ENCODE measurements around the gene NEMP2.

The NEMP2 gene

DNA sequence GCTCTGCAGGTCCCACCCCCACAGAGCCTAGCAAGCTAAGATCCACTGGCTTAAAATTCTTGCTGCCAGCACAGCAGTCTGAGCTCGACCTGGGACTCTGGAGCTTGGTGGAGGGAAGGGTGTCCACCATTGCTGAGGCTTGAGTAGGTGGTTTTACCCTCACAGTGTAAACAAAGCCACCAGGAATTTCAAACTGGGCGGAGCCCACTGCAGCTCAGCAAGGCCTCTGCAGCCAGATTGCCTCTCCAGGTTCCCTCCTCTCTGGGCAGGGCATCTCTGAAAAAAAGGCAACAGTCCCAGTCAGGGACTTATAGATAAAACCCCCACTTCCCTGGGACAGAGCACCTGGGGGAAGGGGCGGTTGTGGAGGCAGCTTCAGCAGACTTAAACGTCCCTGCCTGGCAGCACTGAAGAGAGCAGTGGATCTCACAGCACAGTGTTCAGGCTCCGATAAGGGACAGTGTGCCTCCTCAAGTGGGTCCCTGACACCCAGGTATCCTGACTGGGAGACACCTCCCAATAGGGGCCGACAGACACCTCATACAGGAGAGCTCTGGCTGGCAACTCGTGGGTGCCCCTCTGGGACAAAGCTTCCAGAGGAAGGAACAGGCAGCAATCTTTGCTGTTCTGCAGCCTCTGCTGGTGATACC is 20.0 kb upstream of the NEMP2 start:
- no peak for DNase-seq (ENCODE audit: low spot score)

DNA sequence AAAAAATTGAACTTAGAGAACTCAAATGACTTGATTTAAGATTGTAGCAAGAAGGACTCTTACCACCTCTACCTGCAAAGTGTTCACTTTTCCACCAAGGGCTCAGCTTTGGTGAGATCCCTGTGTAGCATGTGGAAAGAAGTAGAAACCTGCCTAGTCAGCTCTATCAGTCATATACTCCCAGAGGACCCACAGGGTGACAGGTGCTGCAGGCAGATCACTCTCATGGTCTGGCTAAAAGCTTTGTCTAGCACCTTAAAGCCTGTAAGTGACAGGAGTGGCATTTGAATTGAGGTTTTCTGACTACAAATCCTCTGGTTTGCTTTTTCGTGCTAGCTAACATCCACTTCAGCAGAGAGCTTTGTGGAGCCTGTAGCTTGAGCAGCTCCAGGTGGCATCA is 18.7 kb upstream of the NEMP2 start:
- no peak for DNase-seq (ENCODE audit: low spot score)

DNA sequence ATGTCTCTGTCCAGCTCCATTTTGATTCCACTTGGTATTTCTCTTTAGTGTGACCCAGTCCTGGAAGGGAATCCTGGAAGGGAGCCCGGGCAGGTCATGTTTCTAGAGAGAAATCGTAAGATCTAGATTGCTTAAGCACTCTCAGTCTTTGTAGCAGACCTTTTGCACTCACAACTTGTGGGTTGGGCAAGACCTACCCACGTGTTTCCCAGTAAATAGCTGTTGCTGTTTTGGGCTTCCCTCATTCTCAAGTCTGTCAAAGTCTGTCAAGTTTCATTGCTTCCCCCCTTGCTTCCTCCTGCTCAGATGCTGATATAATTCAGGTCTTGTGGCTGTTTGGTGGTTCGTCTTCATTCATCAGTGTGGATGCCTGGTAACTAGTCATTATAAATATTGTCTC is 17.4 kb upstream of the NEMP2 start:
- DNase-seq (ENCODE audit: low spot score): no peak

DNA sequence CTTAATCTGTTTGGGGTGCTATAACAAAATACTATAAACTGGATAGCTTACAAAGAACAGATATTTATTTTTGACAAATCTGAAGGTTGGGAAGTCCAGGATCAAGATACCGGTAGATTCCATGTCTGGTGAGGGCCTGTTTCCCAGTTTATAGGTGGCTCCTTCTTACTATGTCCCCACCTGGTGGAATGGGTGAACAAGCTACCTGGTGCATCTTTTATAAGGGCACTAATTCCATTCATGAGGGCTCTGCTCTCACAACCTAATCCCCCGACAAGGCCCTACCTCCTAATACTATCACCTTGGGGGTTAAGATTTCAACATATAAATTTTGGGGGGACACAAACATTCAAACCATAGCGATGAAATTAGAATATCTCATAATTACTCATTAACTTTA is 15.6 kb upstream of the NEMP2 start:
- no peak for DNase-seq (ENCODE audit: low spot score)

DNA sequence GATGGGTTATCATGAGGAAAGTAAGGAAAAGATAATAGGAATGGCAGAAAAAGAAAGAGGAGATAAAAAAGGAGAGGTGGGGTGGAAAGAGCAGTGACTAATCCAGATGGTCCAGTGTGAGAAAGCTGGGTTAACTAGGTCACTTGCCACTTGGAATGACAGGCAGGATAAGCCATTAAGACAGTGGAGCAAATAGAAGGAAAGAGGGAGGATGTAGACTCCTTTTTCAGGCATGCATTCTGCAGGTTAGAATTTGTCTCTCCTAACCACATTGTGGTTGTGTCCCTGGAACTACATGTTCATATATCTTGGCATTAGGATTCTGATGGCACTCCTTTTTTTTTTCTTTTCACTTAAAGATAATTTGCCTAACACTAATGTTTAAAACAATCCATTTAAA is 13.4 kb upstream of the NEMP2 start:
- DNase-seq (ENCODE audit: low spot score): no peak

DNA sequence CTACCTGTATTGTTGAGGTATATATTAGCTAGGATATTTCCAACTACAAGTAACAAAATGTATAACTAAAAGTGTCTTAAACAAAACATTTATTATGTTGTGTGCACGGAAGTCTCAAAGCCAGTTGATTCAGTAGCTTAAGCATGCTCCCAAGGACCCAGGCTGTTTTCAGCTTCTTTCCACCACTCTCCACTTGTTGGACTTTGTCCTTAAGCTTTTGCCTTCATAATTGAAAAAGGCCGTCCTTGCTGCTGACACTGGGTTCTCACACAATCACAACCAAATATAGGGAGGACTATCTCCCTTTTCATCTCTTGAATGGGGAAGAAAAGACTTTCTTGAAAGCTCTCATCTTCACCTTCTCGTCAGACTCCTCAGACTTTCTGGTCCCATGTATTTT is 12.2 kb upstream of the NEMP2 start:
- no peak for DNase-seq (ENCODE audit: low spot score)

DNA sequence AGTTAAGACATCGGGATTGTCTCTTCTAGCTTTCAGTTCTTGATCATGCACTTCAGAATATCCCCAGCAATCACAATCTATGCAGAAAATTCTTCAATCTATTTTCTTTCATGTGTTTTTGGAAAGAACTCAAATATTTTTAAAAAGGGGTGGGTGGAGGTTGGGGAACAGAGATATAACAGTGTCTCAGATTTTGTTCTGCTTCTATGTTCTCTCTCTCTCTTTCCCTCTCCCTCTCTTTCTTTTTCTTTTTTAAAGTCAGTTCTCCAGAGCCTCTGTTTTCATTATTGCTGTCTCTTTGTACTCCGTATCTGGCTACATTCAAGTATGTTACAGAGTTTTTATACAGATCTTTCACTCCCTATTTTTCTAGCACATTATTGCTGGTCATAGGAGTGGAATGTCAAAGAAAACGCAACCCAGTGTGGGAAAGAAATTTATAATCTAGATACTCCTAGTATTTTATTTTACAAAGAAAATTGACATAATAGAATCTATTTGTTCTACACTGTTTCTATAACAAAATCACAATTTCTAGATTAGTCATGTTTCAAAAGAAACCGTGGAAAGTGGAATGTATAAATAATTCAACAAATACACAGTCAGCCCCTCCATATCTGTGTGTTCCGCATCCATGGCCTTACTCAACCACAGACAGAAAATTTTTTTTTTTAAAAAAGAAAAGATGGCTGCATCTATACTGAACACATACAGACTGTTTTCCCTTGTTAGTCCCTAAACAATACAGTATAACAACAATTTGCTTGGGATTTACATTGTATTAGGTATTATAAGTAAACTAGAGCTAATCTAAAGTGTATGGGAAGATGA is 11.2 kb upstream of the NEMP2 start:
- DNase-seq (ENCODE audit: low spot score): no peak

DNA sequence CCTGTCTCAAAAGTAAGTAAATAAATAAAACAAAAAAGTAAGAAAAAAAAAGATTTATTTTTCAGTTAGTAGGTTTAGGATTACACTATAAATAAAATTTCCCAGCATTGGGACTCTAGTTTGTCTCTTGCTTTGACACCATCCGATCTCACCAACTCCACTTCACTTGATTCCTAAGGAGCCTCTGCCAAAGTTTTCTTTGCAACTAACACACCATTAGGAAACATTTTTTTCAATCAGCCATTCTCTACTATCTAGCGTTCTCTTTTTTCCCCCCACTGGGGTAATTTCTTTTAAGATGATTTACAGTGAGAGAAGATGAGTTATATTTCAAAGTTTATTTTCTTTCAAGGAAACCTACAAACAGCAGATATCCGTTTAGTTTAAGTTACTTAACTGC is 10.6 kb upstream of the NEMP2 start:
- DNase-seq (ENCODE audit: low spot score): no peak

DNA sequence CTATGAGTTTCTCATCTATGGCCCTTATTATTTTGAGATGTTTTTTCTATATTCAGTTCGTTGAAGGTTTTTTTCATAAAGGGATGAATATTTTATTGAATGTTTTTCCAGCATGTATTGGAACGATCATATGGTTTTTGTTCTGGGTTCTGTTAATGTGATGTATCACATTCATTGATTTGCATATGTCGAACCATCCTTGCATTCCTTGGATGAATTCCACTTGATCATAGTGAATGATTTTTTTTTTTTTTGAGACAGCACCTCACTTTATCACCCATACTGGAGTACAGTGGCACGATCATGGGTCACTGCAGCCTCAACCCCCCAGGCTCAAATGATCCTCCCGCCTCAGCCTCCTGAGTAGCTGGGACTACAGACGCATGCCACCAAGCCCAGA is 5.5 kb upstream of the NEMP2 start:
- DNase-seq (ENCODE audit: low spot score): no peak

DNA sequence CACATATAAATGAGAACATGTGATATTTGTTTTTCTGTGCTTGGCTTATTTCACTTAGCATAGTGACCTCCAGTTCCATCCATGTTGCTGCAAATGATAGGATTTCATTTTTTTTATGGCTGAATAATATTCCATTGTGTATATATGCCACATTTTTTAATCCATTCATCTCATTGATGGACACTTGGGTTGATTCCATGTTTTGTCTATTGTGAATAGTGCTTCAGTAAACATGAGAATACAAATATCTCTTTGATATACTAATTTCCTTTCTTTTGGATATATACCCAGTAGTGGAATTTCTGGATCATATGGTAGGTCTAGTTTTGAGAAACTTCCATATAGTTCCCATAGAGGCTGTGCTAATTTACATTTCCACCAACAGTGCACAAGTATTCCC is 3.7 kb upstream of the NEMP2 start:
- DNase-seq (ENCODE audit: low spot score): no peak

DNA sequence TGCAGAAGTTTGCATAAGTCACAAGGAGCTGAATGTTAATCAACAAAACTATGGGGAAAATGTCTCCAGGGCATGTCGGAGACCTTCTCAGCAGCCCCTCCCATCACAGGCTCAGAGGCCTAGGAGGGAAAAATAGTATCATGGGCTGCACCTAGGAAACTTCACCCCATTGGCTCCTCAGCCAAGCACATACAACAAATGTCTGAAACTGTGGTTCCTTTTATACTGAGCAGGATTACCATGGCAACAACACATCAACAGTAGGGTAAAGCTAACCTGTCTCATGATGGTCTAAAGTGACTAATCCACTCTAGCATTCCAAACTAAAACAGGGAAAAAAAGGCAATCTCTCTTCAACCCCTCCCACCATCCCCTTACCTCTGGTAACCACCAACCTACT is 3.2 kb upstream of the NEMP2 start:
- DNase-seq (ENCODE audit: low spot score): no peak

DNA sequence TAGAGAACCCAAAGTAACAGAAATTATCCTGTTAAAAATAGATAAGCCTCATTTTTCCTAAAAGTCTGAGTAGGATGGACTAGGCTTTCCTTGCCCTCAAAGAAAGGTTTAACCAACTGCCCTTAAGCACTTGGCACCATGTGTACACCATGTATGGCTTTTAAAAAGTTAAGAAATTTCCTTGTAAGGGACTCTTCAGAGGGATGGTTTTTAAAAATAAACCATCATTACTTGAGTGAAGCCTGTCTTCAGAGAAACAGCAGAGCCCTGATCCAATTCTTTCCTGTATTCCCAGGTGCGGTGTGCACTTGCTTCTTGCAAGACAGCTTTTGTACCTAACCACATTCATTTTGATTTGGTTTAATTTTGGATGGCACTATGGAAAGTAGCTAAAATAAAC is 1.1 kb upstream of the NEMP2 start:
- DNase-seq (ENCODE audit: low spot score): no peak

DNA sequence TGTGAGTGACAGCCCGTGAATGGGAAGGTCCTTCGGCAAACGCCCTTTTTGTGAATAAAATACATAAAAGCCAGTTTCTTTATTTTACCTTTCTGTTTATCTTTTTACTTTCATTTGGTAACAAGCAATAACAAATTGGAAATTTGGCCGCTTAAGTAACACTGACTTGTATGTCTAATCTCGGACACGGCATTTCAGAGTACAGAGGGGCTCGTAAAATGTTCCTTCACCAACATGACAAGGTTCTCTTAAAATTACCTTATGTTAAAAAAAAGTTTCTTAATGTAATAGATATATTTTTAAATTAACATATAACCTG is 558 bp upstream of the NEMP2 start:
- no peak for DNase-seq (ENCODE audit: low spot score)

DNA sequence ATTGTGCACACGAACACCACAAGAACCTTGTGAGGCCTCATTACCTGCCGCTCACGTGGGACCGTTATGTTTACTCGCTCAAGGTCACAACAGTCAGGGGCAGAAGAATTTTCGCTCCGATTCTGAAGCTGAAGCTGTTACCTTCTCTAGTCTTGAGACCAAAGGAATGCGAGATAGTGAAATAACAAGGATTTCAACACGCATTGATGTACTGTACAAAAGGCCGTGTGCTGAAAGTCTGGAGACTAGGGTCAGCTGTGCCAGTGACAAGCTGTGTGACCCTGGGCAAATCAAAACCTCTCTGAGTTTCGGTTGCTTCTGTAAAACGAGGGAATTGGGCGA is 583 bp downstream of the NEMP2 start:
- no peak for DNase-seq (ENCODE audit: low spot score)

DNA sequence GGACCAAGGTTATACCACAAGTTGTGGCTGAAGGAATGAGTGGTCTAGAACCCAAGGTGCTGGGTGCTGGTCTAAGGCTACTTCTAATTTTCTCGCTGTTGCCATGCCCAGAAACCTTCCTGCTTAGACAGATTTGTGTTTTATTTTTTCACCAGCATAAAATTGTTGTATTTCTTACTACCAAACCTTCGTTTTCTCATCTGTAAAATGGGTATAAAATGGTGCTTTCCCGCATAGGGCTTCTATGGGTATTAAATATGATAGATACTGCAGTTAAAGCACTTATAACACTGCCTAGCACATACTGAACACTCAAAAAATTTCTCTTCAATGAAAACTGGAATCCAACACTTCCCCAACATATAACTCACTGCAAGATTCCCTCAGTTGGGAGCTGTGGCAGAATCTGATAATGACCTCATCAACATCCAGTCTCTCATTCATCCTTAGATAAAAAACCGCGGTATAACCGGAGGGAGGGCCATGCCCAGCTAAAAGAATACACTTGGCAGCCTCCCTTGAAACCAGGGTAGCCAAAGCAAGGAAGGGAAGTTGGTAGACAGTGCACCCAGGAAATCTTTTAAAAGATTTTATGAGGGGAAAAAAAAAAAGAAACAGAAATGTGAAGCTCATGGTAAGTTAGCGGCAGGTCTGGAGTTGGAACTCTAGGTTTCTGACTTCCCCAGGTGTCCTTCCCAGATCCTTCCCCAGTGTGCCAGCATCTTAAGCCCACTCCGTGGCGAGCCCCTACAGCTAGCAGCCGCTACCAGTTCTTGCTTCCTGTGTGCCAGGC is 1.2 kb downstream of the NEMP2 start:
- no peak for DNase-seq (ENCODE audit: low spot score)

DNA sequence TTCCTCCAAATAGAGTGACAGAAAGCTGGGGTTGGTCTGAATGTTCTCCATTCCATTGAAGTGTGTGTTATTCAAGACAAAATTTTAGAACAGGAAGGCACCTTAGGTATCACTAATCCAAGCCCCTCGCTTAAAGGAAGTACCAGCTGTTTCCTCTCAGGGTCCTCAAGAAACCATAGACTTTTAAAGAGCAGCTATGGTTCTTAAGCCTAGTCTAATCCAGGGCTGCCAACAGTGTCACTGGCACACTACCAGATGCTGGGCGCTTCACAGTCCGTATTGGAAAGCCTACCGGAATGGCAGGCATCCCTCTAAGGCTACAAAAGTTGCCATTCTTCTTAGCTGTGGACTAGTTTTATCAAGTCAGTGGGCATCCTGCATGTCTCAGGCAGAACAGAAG is 1.9 kb downstream of the NEMP2 start:
- DNase-seq (ENCODE audit: low spot score): no peak

DNA sequence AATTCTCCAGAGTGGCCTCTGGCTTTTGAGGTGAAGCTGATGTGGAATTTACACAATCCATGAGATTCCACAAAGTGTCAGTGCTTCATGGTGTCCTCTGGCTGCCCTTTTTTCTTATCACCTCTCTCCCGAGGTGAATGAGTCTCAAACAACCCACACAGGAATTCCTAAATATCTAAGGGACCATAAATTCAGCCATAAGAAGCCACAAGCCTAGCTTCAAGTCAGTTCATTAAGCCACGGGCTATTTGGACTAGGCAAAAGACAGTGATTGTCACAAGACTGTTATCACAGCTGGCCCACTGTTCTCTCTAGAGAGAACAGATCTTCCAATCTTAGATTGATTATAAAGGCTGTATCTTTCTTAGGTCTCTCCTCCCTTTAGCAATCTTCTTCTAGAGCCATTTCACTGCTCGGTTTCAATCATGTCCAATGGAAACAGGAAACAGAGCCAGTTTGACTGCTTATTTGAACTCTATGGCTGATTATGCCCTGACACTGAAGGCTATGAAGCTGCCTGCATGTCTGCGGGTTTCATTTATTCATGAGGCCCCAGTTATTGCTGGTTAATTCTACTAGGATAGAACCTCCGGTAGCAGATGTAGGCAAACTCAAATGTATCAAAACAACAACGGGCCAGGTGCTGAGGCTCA is 4.1 kb downstream of the NEMP2 start:
- no peak for DNase-seq (ENCODE audit: low spot score)

DNA sequence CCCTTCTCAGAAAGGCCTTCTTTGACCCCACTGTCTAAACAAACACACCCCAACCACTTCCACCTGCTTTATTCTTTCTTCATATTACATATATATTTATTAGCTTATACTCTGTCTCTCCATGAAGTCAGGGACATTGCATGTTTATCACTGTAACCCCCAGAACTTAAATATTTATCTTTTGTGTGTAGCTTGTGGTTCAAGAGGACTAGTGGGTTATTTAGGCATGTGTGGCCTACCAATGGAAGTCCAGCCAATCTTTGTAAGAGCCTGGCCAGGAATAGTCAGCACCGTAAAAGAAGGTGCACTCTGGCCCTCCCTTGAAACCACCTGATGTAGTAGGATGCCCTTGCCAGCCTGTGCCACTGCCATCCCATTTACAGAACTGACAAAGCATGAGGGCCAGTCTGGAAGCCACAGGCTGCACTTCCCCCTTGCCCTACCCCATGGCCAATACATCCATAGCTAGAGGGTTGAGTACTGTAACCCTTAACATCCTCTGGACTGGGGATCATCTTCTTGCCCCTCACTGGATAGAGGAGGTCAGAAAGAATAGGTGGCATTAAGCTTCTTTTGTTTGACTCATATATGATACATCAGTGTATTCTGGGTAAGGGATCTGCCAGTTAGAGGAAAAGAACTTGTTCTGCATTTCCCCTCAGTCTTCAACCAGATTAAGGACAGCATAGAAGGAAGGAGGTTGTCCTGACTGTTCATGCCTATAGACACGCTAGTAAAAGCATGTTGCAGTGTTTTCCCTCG is 4.9 kb downstream of the NEMP2 start:
- DNase-seq (ENCODE audit: low spot score): no peak

DNA sequence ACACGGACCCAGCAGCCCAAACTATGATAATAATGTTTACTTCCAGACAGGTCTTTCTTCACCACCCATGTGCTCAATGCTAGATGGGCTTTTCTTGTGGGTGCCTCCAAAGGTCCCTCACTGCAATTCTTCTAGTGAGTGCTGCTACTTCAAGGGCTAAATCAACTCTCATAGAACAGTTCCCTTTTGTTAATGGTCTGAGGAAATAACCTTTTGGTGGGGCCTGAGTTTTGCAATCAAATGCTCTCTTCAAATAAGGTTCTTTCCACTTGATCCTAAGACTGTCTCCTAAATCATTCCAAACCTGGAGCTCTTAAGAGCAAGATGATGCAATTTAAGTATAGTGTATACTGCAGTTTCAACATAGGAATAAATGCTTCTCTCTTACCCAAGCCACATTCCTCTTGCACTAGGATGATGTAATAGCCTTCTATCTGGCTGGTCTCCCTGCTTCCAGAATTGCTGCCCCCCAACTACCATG is 6.0 kb downstream of the NEMP2 start:
- no peak for DNase-seq (ENCODE audit: low spot score)

DNA sequence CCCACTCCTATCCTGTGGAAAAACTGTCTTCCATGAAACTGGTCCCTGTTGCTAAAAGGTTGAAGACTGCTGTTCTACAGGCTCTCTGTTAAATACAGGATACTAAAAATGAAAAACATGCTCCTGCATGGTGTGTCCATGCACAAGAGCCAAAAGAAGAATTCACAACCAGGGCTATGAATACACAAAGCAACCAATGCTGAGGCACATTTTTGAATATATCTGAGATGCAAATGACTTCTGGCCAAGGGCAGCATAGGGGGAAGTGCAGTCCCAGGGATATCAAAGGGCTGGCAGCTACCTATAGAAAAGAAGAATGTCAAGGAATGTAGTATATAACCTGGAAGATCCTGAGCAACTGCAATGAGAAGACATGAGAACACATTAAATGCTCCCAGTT is 6.6 kb downstream of the NEMP2 start:
- DNase-seq (ENCODE audit: low spot score): no peak

DNA sequence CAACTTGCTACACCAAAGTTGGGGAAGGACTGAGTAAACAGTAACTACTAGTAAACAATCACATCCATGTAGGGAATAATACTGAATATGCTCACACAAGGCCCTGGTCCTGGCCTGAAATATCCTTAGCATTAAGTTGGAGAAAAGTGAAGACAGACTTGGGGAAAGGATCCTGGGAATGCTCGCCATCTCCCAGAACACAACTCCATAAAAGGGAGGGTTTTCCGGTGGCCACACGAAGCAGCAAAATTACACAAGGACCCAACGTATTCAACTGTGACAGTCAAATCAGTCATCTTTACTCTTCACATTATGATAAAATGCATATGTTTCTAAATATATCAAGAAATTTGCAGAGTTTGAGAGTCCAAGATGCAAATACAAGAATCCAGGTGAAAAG is 7.3 kb downstream of the NEMP2 start:
- no peak for DNase-seq (ENCODE audit: low spot score)
